ENCODE data around the gene NFATC1.

Gene NFATC1

DNA sequence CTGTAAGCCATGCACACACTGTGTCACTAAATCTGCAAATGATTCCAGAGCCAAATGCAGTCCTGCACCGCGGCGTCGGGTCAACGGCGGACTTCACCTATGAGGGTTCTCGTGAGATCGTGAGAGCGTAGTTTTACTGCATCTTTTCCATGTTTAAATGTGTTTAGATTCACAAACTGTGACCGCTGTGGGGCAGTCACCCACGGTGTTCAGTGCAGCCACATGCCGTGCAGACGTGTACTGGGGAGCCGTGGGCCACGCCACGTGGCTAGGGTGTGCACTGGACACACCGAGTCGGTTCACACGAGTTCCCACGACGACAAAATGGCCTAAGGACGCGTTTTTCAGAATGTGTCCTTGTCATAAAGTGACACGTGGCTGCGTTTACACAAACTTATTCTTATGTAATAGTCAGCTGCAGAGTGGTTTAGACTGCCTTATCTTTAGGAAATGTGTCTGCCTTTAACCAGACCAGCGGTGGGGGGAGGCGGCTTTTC, 34.1 kb downstream of the NFATC1 start:
- Histone ChIP-seq H3K27me3 (ENCODE audit: insufficient read depth, low read length, poor library complexity) (no peaks in the 10 kb centered on the region), H3K9ac (ENCODE audit: low read depth, low read length) (no peak overlapping the region), H3K4me2 (ENCODE audit: insufficient read depth, low read length) (no peak overlapping the region), H3K79me2 (ENCODE audit: insufficient read depth, low read length) (no peaks in the 10 kb centered on the region), H3K4me1 (ENCODE audit: insufficient read depth, low read length) (no peaks in the 10 kb centered on the region), H3K36me3 (ENCODE audit: insufficient read depth, low read length) (peaks cover 9% of the 10 kb centered on the region), H4K20me1 (ENCODE audit: insufficient read depth, low read length) (peaks cover 23% of the 10 kb centered on the region), H3K4me3 (ENCODE audit: low read depth in 1 of 2, low read length in 2 of 2) (no peak overlapping the region), H2AFZ (ENCODE audit: low read depth, low read length) (no peak overlapping the region), H3K9me3 (ENCODE audit: insufficient read depth, low read length, severe bottlenecking) (no peaks in the 10 kb centered on the region), H3K27ac (ENCODE audit: low read length) (no peak overlapping the region)
- TF ChIP-seq, protein P1, sequence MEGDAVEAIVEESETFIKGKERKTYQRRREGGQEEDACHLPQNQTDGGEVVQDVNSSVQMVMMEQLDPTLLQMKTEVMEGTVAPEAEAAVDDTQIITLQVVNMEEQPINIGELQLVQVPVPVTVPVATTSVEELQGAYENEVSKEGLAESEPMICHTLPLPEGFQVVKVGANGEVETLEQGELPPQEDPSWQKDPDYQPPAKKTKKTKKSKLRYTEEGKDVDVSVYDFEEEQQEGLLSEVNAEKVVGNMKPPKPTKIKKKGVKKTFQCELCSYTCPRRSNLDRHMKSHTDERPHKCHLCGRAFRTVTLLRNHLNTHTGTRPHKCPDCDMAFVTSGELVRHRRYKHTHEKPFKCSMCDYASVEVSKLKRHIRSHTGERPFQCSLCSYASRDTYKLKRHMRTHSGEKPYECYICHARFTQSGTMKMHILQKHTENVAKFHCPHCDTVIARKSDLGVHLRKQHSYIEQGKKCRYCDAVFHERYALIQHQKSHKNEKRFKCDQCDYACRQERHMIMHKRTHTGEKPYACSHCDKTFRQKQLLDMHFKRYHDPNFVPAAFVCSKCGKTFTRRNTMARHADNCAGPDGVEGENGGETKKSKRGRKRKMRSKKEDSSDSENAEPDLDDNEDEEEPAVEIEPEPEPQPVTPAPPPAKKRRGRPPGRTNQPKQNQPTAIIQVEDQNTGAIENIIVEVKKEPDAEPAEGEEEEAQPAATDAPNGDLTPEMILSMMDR (IDR thresholded peaks at IDR 0.05; ENCODE audit: borderline replicate concordance, extremely low read depth, low read length, poor library complexity, severe bottlenecking) = no peak
- no peak for TF ChIP-seq EZH2 (IDR thresholded peaks at IDR 0.05; ENCODE audit: borderline replicate concordance, low read depth, low read length, severe bottlenecking)
- DNase-seq (no peak), ATAC-seq (ENCODE audit: insufficient read depth, low read depth) (no peak)

DNA sequence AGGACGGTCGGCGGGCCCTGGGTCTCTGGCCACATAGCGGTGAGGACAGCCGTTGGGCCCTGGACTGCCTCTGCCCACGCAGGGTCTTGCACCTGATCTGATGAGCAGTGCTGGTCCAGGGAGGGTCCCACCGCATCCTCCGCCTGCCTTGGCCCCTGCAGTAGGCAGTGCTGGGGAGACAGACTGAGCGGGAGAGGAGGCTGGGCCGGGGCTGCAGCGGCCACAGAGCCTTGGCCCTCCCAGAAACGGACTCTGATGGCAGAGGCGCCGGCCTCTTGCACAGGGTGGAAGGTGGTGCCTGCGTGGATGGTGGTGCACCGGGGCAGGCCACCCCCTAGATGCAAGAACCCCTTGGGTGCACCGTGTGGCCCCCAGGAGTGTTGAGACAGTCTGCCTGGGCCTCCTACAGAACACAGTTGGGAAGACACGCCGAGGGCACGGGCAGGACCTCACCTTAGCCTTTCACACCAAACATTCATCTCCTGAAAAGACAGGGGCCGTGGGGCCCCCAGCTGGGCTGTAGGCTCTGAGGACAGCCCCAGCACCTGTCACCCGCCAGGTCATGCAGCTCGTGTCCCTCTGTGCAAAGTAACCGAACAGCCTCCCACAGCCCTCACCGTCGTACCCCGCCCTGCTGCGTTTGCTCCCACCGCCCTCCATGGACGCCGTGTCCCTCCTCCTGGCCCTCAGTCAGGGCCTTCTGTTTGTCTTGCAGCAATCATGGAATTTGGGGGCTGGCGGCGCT, 36.8 kb downstream of the NFATC1 start:
- Histone ChIP-seq H3K36me3 (ENCODE audit: insufficient read depth, low read length) (peaks cover 10% of the 10 kb centered on the region), H3K4me1 (ENCODE audit: insufficient read depth, low read length) (no peaks in the 10 kb centered on the region), H4K20me1 (ENCODE audit: insufficient read depth, low read length) (peaks cover 31% of the 10 kb centered on the region), H2AFZ (ENCODE audit: low read depth, low read length) (no peak overlapping the region), H3K4me3 (ENCODE audit: low read depth in 1 of 2, low read length in 2 of 2) (no peak overlapping the region), H3K27ac (ENCODE audit: low read length) (no peak overlapping the region), H3K9ac (ENCODE audit: low read depth, low read length) (no peak overlapping the region), H3K27me3 (ENCODE audit: insufficient read depth, low read length, poor library complexity) (no peaks in the 10 kb centered on the region), H3K9me3 (ENCODE audit: insufficient read depth, low read length, severe bottlenecking) (no peaks in the 10 kb centered on the region), H3K4me2 (ENCODE audit: insufficient read depth, low read length) (no peak overlapping the region), H3K79me2 (ENCODE audit: insufficient read depth, low read length) (no peaks in the 10 kb centered on the region)
- no peak for TF ChIP-seq EZH2 (IDR thresholded peaks at IDR 0.05; ENCODE audit: borderline replicate concordance, low read depth, low read length, severe bottlenecking)
- TF ChIP-seq, protein P1 (IDR thresholded peaks at IDR 0.05; ENCODE audit: borderline replicate concordance, extremely low read depth, low read length, poor library complexity, severe bottlenecking) = no peak
- ATAC-seq (ENCODE audit: insufficient read depth, low read depth) (no peak), DNase-seq (no peak)

- TF ChIP-seq, protein P1 (IDR thresholded peaks at IDR 0.05; ENCODE audit: borderline replicate concordance, extremely low read depth, low read length, poor library complexity, severe bottlenecking) = no peak
- no peak for TF ChIP-seq EZH2 (IDR thresholded peaks at IDR 0.05; ENCODE audit: borderline replicate concordance, low read depth, low read length, severe bottlenecking)
- no peak for ATAC-seq (ENCODE audit: insufficient read depth, low read depth)
- no peaks in the 10 kb centered on the region for H3K27me3 ChIP-seq (ENCODE audit: insufficient read depth, low read length, poor library complexity)
These were observed 37.7 kb downstream of the NFATC1 start for GRCh38 chr18:79433431-79433830.

More at GRCh38 chr18:79433431-79433830, 37.7 kb downstream of the NFATC1 start:
- no peak for DNase-seq
- no peak overlapping the region for H3K9ac ChIP-seq (ENCODE audit: low read depth, low read length)
- peaks cover 37% of the 10 kb centered on the region for H4K20me1 ChIP-seq (ENCODE audit: insufficient read depth, low read length)
- H3K4me2 ChIP-seq (ENCODE audit: insufficient read depth, low read length) = no peak overlapping the region
- H2AFZ ChIP-seq (ENCODE audit: low read depth, low read length) = no peak overlapping the region
- no peaks in the 10 kb centered on the region for H3K4me1 ChIP-seq (ENCODE audit: insufficient read depth, low read length)
- H3K27ac ChIP-seq (ENCODE audit: low read length) = no peak overlapping the region
- H3K36me3 ChIP-seq (ENCODE audit: insufficient read depth, low read length) = peaks cover 10% of the 10 kb centered on the region
- no peaks in the 10 kb centered on the region for H3K9me3 ChIP-seq (ENCODE audit: insufficient read depth, low read length, severe bottlenecking)
- no peak overlapping the region for H3K4me3 ChIP-seq (ENCODE audit: low read depth in 1 of 2, low read length in 2 of 2)
- no peaks in the 10 kb centered on the region for H3K79me2 ChIP-seq (ENCODE audit: insufficient read depth, low read length)

Data from DND-41 (cell line).